Natural killer cell treated with Interleukin-12 subunit alpha and Interleukin-12 subunit beta and Interleukin-15 and Interleukin-18, amount 100 ng/mL, for 72 hours (primary cell): ENCODE measurements around the gene EGFR. TPM values are rescaled to one million over a fixed set of nuclear protein-coding genes. Genes with fewer than 3 reads are reported as not detected.

Experiments
- ATAC-seq, 2 donors: fragments of 150-1000 bp; cut with Tn5 transposase in 1 of 2; sonication (Bioruptor Pico), chemical (Tn5 transposase) in 1 of 2; 2 replicates each; pipeline ENCODE4 v1.10.0; 2021
- DNase-seq: peaks from one replicate; pipeline ENCODE4 v3.0.0; 2022; ENCODE audit warnings: low spot score
- H3K27ac Mint-ChIP-seq, 2 donors: 1 replicate in 1 of 2; 2 replicates in 1 of 2; pipeline ENCODE4 v1.8.0; 2022; ENCODE audit warnings: mixed read lengths in 2 of 2, mild to moderate bottlenecking in 1 of 2, moderate library complexity in 1 of 2
- H3K27me3 Mint-ChIP-seq, 2 donors: 1 replicate in 1 of 2; 2 replicates in 1 of 2; pipeline ENCODE4 v1.8.0; 2022; ENCODE audit warnings: mixed read lengths in 2 of 2
- H3K36me3 Mint-ChIP-seq: one replicate; pipeline ENCODE4 v1.8.0; 2022; ENCODE audit warnings: mixed read lengths
- H3K4me1 Mint-ChIP-seq, 2 donors: 1 replicate in 1 of 2; 2 replicates in 1 of 2; pipeline ENCODE4 v1.8.0; 2022; ENCODE audit warnings: low read depth in 2 of 2, mixed read lengths in 2 of 2, mild to moderate bottlenecking in 1 of 2
- H3K4me3 Mint-ChIP-seq: one replicate; pipeline ENCODE4 v1.8.0; 2022; ENCODE audit warnings: mixed read lengths
- H3K9me3 Mint-ChIP-seq: 2 replicates; pipeline ENCODE4 v1.8.0; 2022; ENCODE audit warnings: mixed read lengths
- total RNA-seq, 2 donors: library from RNA; stranded (reverse); gene quantifications; one replicate each; pipeline ENCODE4 v1.2.3, GENCODE V29; 2022

EGFR gene
- total RNA-seq, 2 donors from 2014 or later, result not detected

DNA sequence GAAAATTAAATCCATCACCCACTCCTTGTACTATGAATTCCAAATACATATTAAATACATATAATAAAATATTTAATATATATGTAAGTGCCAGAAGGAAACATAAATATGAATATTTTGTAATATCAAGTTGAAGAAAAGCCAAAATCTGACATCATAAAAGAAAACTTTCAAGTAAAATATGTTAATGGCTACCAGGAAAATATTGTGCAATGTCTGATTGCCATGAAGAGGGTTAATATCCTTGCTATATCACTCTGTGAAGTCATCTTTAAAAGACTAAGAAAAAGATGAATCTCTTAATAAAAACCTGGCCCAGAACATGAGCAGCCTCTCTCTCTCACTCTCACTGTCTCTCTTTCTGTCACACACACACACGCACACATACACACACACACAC, 130.2 kb downstream of the EGFR start:
- Mint-ChIP-seq H3K27me3 (peaks cover 15 to 34% of the 10 kb centered on the region in 2 donors), H3K36me3 (no peaks in the 10 kb centered on the region), H3K27ac (no peak overlapping the region), H3K4me3 (no peak overlapping the region), H3K4me1 (peaks cover 0 to 3% of the 10 kb centered on the region in 2 donors), H3K9me3 (no peaks in the 10 kb centered on the region)
- DNase-seq (no peak), ATAC-seq (no peak)

GRCh38 chr7:55150166-55150565, 131.3 kb downstream of the EGFR start:
- Mint-ChIP-seq H3K27me3 (peaks cover 14 to 28% of the 10 kb centered on the region in 2 donors), H3K4me3 (no peak overlapping the region), H3K36me3 (no peaks in the 10 kb centered on the region), H3K4me1 (peaks cover 0 to 3% of the 10 kb centered on the region in 2 donors), H3K27ac (no peak overlapping the region), H3K9me3 (no peaks in the 10 kb centered on the region)
- ATAC-seq, result no peak
- no peak for DNase-seq

DNA sequence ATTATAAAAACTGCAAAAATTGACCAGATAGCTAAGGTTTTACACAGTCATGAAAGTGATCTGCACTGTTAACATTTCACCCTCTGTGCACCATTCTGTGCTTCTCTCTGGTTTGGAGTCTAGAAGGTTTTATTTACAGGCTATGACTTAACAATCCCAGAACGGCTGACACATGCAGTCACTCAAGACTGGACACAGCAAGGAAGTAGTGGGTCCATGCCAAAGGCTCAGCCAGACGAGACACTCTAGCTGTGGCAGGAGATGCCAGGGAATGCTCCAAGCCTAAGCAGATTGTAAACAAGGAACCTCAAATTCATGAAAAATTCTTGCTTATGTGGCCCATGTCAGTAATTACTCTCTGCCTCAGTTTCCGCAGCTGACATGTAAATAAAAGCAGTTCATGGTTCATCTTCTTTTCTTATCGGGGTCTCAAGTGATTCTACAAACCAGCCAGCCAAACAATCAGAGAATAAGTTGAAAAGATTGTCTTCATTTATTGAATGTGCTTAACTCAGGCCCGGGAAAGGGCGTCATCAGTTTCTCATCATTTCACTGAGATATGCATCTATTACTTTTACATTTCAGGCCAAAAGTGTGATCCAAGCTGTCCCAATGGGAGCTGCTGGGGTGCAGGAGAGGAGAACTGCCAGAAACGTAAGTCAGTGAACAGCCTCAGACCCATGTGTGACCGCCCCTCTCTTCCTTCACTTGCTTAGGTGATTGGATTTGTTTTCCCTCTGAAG, 132.1 kb downstream of the EGFR start:
- Mint-ChIP-seq H3K36me3 (no peaks in the 10 kb centered on the region), H3K27ac (no peak overlapping the region)
- ATAC-seq, result no peak

DNA sequence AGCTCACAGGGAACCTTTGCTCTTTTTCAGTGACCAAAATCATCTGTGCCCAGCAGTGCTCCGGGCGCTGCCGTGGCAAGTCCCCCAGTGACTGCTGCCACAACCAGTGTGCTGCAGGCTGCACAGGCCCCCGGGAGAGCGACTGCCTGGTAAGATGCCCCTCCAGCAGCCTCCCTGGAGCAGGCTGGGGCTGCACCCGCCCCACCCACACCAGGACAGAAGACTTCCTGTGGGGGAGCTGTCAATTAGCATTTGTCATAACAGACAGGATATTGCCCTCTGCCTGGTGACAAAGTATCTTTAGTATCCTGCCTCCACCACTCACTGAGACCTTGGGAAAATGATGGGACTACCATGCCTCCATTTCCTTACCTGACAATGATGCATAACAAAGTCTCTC, 133.7 kb downstream of the EGFR start:
- Mint-ChIP-seq H3K4me3 (no peak overlapping the region), H3K4me1 (peaks cover 5 to 7% of the 10 kb centered on the region in 2 donors), H3K9me3 (no peaks in the 10 kb centered on the region), H3K36me3 (no peaks in the 10 kb centered on the region), H3K27me3 (peaks cover 18 to 24% of the 10 kb centered on the region in 2 donors), H3K27ac (no peak overlapping the region)
- DNase-seq, result no peak
- ATAC-seq, result no peak

More for the DNA sequence above, 132.1 kb downstream of the EGFR start:
- Mint-ChIP-seq H3K4me3 (no peak overlapping the region), H3K9me3 (no peaks in the 10 kb centered on the region), H3K27me3 (peaks cover 10 to 25% of the 10 kb centered on the region in 2 donors), H3K4me1 (peaks cover 0 to 3% of the 10 kb centered on the region in 2 donors)
- DNase-seq, result no peak

GRCh38 chr7:55154096-55154495, 135.3 kb downstream of the EGFR start:
- Mint-ChIP-seq H3K36me3 (no peaks in the 10 kb centered on the region), H3K9me3 (no peaks in the 10 kb centered on the region), H3K27ac (no peak overlapping the region), H3K4me3 (no peak overlapping the region), H3K27me3 (peaks cover 14 to 23% of the 10 kb centered on the region in 2 donors), H3K4me1 (peaks cover 5 to 6% of the 10 kb centered on the region in 2 donors)
- DNase-seq (no peak), ATAC-seq (peak in 1 of 2 donors; percentile 28)

DNA sequence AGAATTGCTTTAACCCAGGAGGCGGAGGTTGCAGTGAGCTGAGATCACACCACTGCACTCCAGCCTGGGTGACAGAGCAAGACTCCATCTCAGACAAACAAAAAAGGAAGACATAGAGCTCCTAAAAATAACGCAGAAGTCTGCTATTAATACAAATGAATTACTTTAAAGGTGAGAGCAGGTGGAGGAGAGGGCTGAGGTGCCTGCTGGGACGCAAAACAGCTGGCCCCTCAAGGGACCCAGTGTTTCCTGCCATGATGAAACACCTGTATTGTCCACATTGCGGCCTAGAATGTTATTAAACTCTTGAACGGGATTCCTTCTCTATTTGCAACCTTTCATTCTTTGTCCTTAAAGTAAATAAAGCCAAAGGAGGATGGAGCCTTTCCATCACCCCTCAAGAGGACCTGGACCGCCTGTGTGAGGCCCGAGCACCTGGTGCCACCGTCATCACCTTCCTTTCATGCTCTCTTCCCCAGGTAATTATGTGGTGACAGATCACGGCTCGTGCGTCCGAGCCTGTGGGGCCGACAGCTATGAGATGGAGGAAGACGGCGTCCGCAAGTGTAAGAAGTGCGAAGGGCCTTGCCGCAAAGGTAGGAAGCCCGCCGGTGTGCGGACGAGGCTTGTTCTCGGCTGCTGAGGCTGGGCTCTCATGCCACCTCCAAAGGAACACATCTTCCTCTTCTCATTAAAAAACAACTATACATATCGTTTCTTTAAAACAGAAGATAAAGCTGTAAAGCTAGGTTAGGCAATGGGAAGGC, 136.7 kb downstream of the EGFR start:
- DNase-seq (no peak), ATAC-seq (no peak)
- Mint-ChIP-seq H3K4me1 (peaks cover 3 to 5% of the 10 kb centered on the region in 2 donors), H3K4me3 (no peak overlapping the region), H3K9me3 (no peaks in the 10 kb centered on the region), H3K27ac (no peak overlapping the region), H3K27me3 (peaks cover 12 to 19% of the 10 kb centered on the region in 2 donors), H3K36me3 (no peaks in the 10 kb centered on the region)

DNA sequence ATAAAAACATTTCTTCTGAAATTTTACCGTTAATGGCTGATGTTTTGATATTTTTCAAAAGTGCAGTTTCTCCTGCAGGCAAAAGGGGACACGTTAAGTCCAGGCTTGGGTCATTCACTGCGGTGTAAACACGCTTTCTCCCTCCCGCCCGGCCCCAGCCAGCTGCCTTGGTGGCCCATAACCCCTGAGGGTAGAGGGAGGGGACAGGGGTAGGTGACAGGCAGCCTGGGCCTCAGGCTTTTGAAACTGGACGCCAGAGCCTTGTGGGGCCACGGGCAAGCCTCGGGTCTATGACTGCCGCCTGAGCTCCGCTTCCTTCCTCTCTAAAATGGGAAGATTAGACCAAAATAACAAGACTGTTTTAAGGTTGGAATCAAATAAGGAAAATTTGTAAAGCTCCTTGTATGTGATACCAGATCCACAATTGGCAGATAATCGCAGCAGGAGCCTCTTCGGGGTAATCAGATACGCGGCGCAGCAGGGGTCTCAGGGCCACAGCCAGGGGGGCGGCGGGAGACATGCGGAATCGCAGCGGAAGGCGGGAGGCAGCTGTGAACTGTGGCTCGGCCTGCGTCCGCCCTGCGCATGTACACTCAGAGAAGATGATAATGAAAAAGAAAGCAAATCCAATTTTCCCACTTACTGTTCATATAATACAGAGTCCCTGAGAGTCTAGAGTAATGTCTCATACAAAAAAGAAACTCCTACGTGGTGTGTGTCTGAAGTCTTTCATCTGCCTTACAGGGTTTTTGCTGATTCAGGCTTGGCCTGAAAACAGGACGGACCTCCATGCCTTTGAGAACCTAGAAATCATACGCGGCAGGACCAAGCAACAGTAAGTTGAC, 138.3 kb downstream of the EGFR start:
- no peak overlapping the region for H3K27ac Mint-ChIP-seq
- H3K4me1 Mint-ChIP-seq, result peaks cover 3 to 5% of the 10 kb centered on the region in 2 donors
- DNase-seq, result no peak
- H3K27me3 Mint-ChIP-seq, result peaks cover 14 to 24% of the 10 kb centered on the region in 2 donors
- no peaks in the 10 kb centered on the region for H3K36me3 Mint-ChIP-seq
- ATAC-seq, result no peak
- no peak overlapping the region for H3K4me3 Mint-ChIP-seq
- no peaks in the 10 kb centered on the region for H3K9me3 Mint-ChIP-seq

DNA sequence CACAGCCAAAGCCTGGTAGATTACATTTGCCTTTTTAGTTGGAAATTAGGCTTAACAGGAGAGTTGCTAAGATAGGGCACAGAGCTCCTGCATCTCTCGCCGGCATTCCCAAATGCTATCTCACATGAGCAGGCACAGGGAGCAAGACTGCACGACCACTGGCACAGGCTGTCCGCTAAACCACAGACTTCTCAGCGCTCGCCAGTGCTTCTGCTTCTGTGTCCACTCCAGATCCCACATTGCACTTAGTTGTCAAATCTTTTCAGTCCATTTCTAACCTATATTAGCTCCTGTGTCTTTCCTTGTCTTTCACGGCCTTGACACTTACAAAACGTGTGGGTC, 138.9 kb downstream of the EGFR start:
- Mint-ChIP-seq H3K27ac (no peak overlapping the region), H3K4me1 (peaks cover 3 to 5% of the 10 kb centered on the region in 2 donors), H3K27me3 (peaks cover 14 to 28% of the 10 kb centered on the region in 2 donors), H3K9me3 (no peaks in the 10 kb centered on the region), H3K36me3 (no peaks in the 10 kb centered on the region), H3K4me3 (no peak overlapping the region)
- DNase-seq (no peak), ATAC-seq (no peak)

- Mint-ChIP-seq H3K27ac (no peak overlapping the region), H3K4me3 (no peak overlapping the region), H3K27me3 (peaks cover 14 to 34% of the 10 kb centered on the region in 2 donors), H3K4me1 (peaks cover 3 to 5% of the 10 kb centered on the region in 2 donors), H3K36me3 (no peaks in the 10 kb centered on the region), H3K9me3 (no peaks in the 10 kb centered on the region)
- ATAC-seq (peak; percentile 15 to 17), DNase-seq (no peak)
Observed at GRCh38 chr7:55158541-55159382, 139.9 kb downstream of the EGFR start.

- no peak for ATAC-seq
- no peaks in the 10 kb centered on the region for H3K9me3 Mint-ChIP-seq
Observed at GRCh38 chr7:55160539-55160938, 141.7 kb downstream of the EGFR start.

GRCh38 chr7:55161154-55161687, 142.4 kb downstream of the EGFR start:
- H3K4me1 Mint-ChIP-seq, result peaks cover 4% of the 10 kb centered on the region in 2 donors
- H3K27me3 Mint-ChIP-seq, result peaks cover 14 to 34% of the 10 kb centered on the region in 2 donors
- no peak overlapping the region for H3K27ac Mint-ChIP-seq
- H3K9me3 Mint-ChIP-seq, result peaks cover under 1% of the 10 kb centered on the region
- DNase-seq (no peak), ATAC-seq (no peak)
- H3K4me3 Mint-ChIP-seq, result no peak overlapping the region
- H3K36me3 Mint-ChIP-seq, result no peaks in the 10 kb centered on the region

More at GRCh38 chr7:55160539-55160938, 141.7 kb downstream of the EGFR start:
- Mint-ChIP-seq H3K4me3 (no peak overlapping the region), H3K27me3 (peaks cover 14 to 36% of the 10 kb centered on the region in 2 donors), H3K4me1 (peaks cover 3 to 5% of the 10 kb centered on the region in 2 donors), H3K27ac (no peak overlapping the region), H3K36me3 (no peaks in the 10 kb centered on the region)
- DNase-seq, result no peak

GRCh38 chr7:55162476-55162875, 143.7 kb downstream of the EGFR start:
- ATAC-seq, result no peak
- no peak overlapping the region for H3K4me3 Mint-ChIP-seq
- H3K27ac Mint-ChIP-seq, result no peak overlapping the region
- H3K9me3 Mint-ChIP-seq, result peaks cover 10% of the 10 kb centered on the region
- peaks cover 5 to 28% of the 10 kb centered on the region in 2 donors for H3K27me3 Mint-ChIP-seq
- H3K36me3 Mint-ChIP-seq, result no peaks in the 10 kb centered on the region
- H3K4me1 Mint-ChIP-seq, result peaks cover 0 to 8% of the 10 kb centered on the region in 2 donors
- DNase-seq, result no peak

- Mint-ChIP-seq H3K27me3 (peaks cover 5 to 22% of the 10 kb centered on the region in 2 donors), H3K36me3 (no peaks in the 10 kb centered on the region), H3K4me1 (peaks cover 0 to 8% of the 10 kb centered on the region in 2 donors), H3K27ac (no peak overlapping the region), H3K4me3 (no peak overlapping the region), H3K9me3 (peaks cover 12% of the 10 kb centered on the region)
- DNase-seq (no peak), ATAC-seq (no peak)
Observed at GRCh38 chr7:55163733-55164132, 144.9 kb downstream of the EGFR start.
